Measurements from ENCODE around the gene ELAVL2.

ELAVL2 gene

GRCh38 chr9:23721466-23721865, 104.6 kb downstream of the ELAVL2 start:
- no peak for DNase-seq (ENCODE audit: low read depth)

DNA sequence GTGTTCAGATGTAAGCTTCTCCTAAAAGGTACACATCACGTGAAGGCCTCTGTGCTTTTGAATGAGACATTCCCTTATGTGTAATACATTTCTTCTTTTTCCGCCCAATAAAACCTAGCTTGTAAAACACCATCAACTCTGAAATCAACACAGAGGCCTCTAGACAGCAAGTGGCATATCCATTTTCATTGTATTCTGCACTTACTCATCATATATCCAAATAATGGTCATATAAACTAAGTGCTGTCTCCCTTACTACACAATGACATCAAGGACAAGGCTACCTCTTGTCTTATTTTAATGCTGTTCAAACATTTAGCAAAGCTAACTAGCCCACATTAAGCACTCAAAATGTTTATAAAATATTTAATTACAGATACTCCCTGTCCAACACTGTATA, 108.5 kb downstream of the ELAVL2 start:
- no peak for DNase-seq (ENCODE audit: low read depth)

GRCh38 chr9:23707249-23707648, 118.8 kb downstream of the ELAVL2 start:
- no peak for DNase-seq (ENCODE audit: low read depth)

DNA sequence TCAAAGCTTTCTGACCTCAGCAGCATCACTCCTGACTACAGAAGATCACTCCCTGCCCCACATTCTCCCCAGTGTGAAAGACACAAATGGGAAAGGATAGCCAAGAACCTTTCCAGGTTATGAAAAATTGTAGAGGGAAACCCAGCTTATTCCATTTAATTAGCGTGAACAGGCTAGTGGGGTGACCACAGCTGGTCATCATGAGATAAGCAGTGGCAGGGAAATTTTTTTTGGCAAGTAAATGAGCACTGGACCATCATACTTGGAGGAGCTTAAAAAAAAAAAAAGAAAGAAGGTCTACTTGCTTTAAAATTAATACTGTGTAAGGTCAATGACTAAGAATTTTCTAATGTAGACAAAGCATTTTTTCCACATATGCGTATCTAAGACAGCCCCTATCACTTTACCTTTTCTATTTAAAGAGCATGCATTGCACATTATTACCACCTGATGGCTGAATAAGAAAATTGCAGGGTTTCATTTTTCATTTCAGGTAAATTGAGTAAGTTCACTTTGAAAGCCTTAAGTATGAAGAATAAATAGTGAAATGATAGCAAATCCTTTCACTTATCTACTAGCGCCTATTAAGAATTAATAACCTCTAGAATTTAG, 123.6 kb downstream of the ELAVL2 start:
- no peak for DNase-seq (ENCODE audit: low read depth)

GRCh38 chr9:23701291-23701690, 124.7 kb downstream of the ELAVL2 start:
- no peak for DNase-seq (ENCODE audit: low read depth)

DNA sequence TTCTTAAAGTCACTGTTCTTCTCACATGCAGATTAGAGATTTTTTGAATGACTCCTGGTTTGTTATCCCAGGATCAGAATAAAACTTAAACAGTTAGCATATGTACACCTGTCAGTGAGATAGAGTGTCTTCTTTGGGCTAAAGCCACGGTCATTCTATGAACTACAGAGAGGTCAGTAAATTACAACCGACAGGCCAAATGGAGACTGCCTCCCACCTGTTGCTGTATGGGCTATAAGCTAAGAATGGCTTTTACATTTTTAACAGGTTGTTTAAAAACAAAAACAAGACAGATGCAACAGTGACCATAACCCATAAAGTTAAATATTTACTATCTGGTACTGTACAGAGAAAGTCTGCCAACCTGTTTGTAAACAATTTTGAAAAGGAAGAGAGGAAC, 125.7 kb downstream of the ELAVL2 start:
- DNase-seq (ENCODE audit: low read depth) = no peak

GRCh38 chr9:23698161-23698560, 127.9 kb downstream of the ELAVL2 start:
- DNase-seq (ENCODE audit: low read depth) = no peak

DNA sequence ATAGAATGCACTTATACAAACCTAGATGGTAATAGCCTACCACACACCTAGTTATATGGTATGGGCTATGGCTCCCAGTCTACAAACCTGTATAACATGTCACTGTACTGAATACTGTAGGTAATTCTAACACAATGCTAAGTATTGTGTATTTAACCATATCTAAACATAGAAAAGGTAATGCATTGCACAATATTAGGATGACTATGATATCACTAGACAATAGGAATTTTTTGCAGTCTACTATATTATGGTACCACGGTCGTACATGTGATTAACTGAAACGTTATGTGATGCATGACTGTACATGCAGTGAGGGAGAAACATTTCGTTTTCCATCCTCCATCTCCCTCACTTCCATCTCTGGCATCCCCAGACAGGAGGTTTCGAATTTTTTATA, 130.5 kb downstream of the ELAVL2 start:
- no peak for DNase-seq (ENCODE audit: low read depth)

DNA sequence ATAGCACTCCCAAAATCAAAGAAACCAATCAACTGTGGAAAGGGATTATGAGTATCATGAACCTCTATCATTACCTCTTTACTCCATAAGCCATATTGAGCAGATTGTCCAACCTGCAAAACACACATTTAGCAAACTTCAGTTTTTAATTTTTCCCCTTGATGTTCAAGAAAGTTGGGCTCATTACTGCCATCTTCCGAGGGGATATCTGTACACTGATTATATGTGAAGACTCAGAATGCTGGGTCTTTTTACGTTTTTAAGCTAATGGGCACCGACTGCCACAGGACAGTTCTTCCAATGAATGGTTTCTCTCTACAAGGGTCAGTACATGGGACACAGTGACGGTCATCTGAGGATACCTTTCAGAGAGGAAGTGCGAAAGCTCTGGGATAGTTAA, 132.7 kb downstream of the ELAVL2 start:
- no peak for DNase-seq (ENCODE audit: low read depth)

GRCh38 chr9:23686896-23687295, 139.1 kb downstream of the ELAVL2 start:
- no peak for DNase-seq (ENCODE audit: low read depth)

GRCh38 chr9:23686257-23686656, 139.8 kb downstream of the ELAVL2 start:
- no peak for DNase-seq (ENCODE audit: low read depth)

- DNase-seq (ENCODE audit: low read depth) = no peak
Measured at GRCh38 chr9:23683611-23684061, 142.4 kb downstream of the ELAVL2 start.

DNA sequence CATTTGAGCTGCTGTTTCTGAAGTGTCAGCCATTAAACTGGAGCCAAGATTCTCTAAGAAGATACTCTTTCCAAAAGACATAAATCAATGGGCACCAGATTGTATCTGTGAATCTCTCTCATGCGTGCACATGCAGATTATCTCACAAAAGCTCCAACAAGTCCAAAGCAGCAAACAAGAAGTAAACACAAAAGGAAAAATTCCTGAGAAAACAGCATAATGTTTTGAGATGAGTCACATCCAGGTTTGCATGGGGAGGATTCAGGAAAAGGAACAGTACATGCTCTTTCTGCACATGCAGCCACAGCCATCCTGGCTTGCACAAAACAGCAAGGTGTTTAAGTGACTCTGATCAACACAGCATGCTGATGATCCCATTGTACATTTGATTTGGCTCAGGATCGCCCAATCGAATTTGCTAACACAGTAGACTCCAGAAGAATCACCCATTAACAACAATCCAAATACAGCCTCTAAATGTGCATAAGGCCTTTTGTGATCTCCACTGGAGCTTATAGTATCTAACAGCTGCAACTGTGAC, 143.1 kb downstream of the ELAVL2 start:
- no peak for DNase-seq (ENCODE audit: low read depth)

GRCh38 chr9:23682352-23682751, 143.7 kb downstream of the ELAVL2 start:
- no peak for DNase-seq (ENCODE audit: low read depth)

DNA sequence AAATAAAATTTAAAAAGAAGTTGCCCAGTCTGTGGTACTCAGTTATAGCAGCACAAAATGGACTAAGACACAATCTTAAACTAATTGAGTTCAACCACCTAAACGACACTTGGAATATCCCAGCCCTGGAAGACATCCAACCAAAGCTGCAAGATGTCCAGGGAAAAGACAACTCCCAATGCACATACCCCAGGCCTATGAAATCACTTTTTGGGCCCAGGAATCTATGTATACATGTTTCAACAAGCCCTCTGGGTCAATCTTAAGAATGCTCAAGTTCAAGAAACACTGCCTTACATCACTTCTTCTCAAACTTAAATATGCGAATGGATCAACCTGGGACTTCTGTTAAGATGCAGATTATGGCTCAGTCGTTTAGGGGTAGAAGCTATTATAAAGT, 148.6 kb downstream of the ELAVL2 start:
- no peak for DNase-seq (ENCODE audit: low read depth)

GRCh38 chr9:23674016-23674585, 151.9 kb downstream of the ELAVL2 start:
- DNase-seq (ENCODE audit: low read depth) = no peak

DNA sequence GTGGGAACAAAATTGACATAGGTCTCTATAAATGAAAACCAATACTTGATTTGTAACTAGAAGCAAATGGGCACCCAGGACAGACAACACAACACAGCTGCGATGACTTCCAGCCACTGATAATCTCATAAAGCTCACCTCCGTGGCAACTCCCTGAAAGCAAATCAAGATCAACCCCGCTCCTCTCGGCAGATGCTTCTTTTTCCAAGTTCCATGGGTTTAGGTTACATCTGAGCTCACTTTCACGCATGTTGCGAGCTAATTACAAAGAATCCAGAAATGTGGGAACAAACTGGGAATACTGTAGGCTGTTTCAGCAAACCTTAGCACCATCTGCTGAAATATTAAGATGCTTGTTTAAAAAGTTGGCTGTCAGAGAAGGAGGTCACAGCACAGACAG, 153.9 kb downstream of the ELAVL2 start:
- no peak for DNase-seq (ENCODE audit: low read depth)

DNA sequence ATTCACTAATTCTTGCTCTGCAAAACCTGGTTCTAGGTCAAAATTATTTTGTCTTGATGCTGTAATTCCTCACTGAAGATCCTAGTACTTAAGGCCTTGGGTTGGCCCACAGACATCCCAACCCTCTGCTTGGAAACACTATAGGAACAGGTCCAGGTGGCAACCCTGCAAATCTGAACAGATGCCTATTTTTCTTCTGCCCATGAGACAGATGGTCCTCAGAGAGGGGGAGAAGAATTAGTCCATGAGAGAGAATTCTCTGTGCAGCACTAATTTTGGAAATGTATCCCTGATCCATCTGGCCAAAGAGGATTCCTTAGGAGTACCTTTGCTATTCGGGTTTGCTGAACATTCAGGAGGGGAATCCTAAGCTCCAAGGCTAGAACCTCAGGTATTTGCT, 156.3 kb downstream of the ELAVL2 start:
- DNase-seq (ENCODE audit: low read depth) = no peak

GRCh38 chr9:23665635-23666034, 160.4 kb downstream of the ELAVL2 start:
- no peak for DNase-seq (ENCODE audit: low read depth)

- DNase-seq (ENCODE audit: low read depth) = no peak
Measured at GRCh38 chr9:23665051-23665450, 161.0 kb downstream of the ELAVL2 start.

DNA sequence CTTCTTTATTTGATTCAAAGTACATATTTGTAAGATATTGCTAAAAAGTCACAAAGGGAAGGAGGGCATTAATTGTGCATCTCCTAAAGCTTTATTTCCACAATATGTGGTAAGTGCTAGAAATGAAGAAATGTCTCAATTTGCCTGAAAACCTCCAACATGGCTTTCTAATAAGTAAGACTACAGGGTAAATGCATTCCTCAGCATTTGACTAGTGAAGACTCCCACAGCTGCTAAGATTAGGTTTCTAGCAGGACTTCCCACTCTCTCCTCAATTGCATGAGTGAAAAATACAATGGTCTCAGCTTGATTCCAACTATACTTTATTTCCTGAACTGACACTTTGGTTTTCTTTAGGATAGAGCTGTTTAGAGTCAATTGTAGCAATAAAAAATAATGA, 162.1 kb downstream of the ELAVL2 start:
- no peak for DNase-seq (ENCODE audit: low read depth)

GRCh38 chr9:23663536-23663935, 162.5 kb downstream of the ELAVL2 start:
- DNase-seq (ENCODE audit: low read depth) = no peak

- DNase-seq (ENCODE audit: low read depth) = no peak
Measured at GRCh38 chr9:23663125-23663524, 162.9 kb downstream of the ELAVL2 start.

DNA sequence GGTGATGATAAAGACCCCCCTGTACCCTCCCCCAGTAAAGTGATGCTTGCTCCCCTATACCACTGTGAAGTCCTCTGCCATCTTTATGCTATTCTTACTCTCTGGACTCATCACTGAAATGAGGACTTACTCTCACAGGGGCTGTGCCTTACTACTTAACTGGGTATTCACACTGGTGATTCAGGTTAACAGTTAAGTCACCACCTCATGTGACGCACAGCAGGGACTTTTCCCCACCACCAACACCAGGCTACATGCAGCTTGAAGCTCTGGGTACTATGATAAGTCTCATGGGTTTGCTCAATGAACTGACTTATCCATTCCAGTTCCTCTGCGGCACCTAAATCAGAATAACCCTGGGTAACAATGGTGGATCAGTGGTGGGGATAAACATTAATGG, 163.7 kb downstream of the ELAVL2 start:
- DNase-seq (ENCODE audit: low read depth) = no peak
